Fibroblast of the aortic adventitia (primary cell): ENCODE results near the gene SOX8. TPM values are rescaled to one million over a fixed set of nuclear protein-coding genes. Genes with fewer than 3 reads are reported as not detected.

Experiments
- DNase-seq: peaks from one replicate; pipeline ENCODE4 v3.0.0-alpha.2; 2010; ENCODE audit warnings: low read depth
- H3K4me3 ChIP-seq: 2 replicates; pipeline ENCODE4 v1.5.1; 2011; ENCODE audit warnings: low read depth, mild to moderate bottlenecking, control low read depth, low read length, moderate library complexity
- CTCF ChIP-seq: IDR thresholded peaks from 2 replicates; pipeline ENCODE4 v1.5.1; 2011; ENCODE audit warnings: mild to moderate bottlenecking, low read length, control low read depth, inconsistent platforms; ENCODE audit not compliant: insufficient read depth
- total RNA-seq: library from RNA; depleted of rRNA; stranded (reverse); fragments of >200 nt; gene quantifications from 2 replicates; pipeline ENCODE4 v1.2.3, GENCODE V29; 2012; ENCODE audit warnings: low replicate concordance

The SOX8 gene
- total RNA-seq, 1 donor, result 0.09 TPM

- TF ChIP-seq CTCF, result no peak
- H3K4me3 ChIP-seq, result no peak overlapping the region
- DNase-seq, result no peak
These were observed 28.7 kb downstream of the SOX8 start for GRCh38 chr16:1010251-1010650.

- no peak for DNase-seq
- no peak for TF ChIP-seq CTCF
- H3K4me3 ChIP-seq, result no peak overlapping the region
These were observed 29.2 kb downstream of the SOX8 start for GRCh38 chr16:1010815-1011214.

GRCh38 chr16:1011316-1012082 lies 29.9 kb downstream of the SOX8 start:
- DNase-seq, result no peak
- no peak for TF ChIP-seq CTCF
- H3K4me3 ChIP-seq, result no peak overlapping the region

- DNase-seq, result no peak
- no peak for TF ChIP-seq CTCF
- no peak overlapping the region for H3K4me3 ChIP-seq
These were observed 30.6 kb downstream of the SOX8 start for GRCh38 chr16:1012135-1012534.

GRCh38 chr16:1012722-1013592 lies 31.4 kb downstream of the SOX8 start:
- TF ChIP-seq CTCF, result no peak
- H3K4me3 ChIP-seq, result no peak overlapping the region
- DNase-seq, result no peak

GRCh38 chr16:1013593-1013900 lies 32.0 kb downstream of the SOX8 start:
- H3K4me3 ChIP-seq, result no peak overlapping the region
- no peak for DNase-seq

More at GRCh38 chr16:1013593-1013900, 32.0 kb downstream of the SOX8 start:
- no peak for TF ChIP-seq CTCF
